GM12878 (cell line): ENCODE measurements around the gene ANGEL2. TPM values are rescaled to one million over a fixed set of nuclear protein-coding genes. Genes with fewer than 3 reads are reported as not detected.

ENCODE experiments used
- ATF7 ChIP-seq: fragments of 450-650 bp; IDR thresholded peaks from 2 replicates; pipeline ENCODE4 v1.6.1; 2016; ENCODE audit warnings: low read depth, mild to moderate bottlenecking
- CBFB ChIP-seq: IDR thresholded peaks from 2 replicates; pipeline ENCODE4 v1.6.1; 2016; ENCODE audit warnings: antibody characterized with exemption, low read depth
- CBX5 ChIP-seq: sonication (generic); IDR thresholded peaks from 2 replicates; pipeline ENCODE4 v1.6.1; 2016; ENCODE audit warnings: low read depth, moderate library complexity, mild to moderate bottlenecking, inconsistent platforms
- CREB1 ChIP-seq: IDR thresholded peaks from 2 replicates; pipeline ENCODE4 v1.6.1; 2012; ENCODE audit warnings: low read depth, mild to moderate bottlenecking, inconsistent platforms
- CREM ChIP-seq: IDR thresholded peaks from 2 replicates; pipeline ENCODE4 v1.6.1; 2014; ENCODE audit warnings: antibody characterized with exemption, low read depth
- DPF2 ChIP-seq: fragments of 450-650 bp; IDR thresholded peaks from 2 replicates; pipeline ENCODE4 v1.6.1; 2017; ENCODE audit warnings: mild to moderate bottlenecking
- EZH2 ChIP-seq: IDR thresholded peaks from 2 replicates; pipeline ENCODE4 v1.6.1; 2012; ENCODE audit warnings: low read depth, mild to moderate bottlenecking, control low read depth, inconsistent platforms, low read length, borderline replicate concordance; ENCODE audit not compliant: control insufficient read depth
- HDAC2 ChIP-seq: fragments of 200-600 bp; sonication (generic); IDR thresholded peaks from 2 replicates; pipeline ENCODE4 v1.6.1; 2017
- IKZF2 ChIP-seq, 2 experiments: fragments of 450-650 bp; IDR thresholded peaks; 2 replicates each; pipeline ENCODE4 v1.6.1; 2017; ENCODE audit warnings: mild to moderate bottlenecking in 2 of 2, moderate library complexity in 2 of 2
- MEF2A ChIP-seq: IDR thresholded peaks from 2 replicates; pipeline ENCODE4 v1.6.1; 2011; ENCODE audit warnings: low read depth, mild to moderate bottlenecking, low read length, moderate library complexity; ENCODE audit not compliant: insufficient read depth
- NRF1 ChIP-seq: conservative IDR thresholded peaks from 2 replicates; pipeline ENCODE4 v1.6.1; 2011; ENCODE audit warnings: mild to moderate bottlenecking, low read depth, low read length, improper control_type of control experiment
- POLR2A ChIP-seq: IDR thresholded peaks from 2 replicates; pipeline ENCODE4 v1.6.1; 2011; ENCODE audit warnings: low read depth, mild to moderate bottlenecking, low read length
- POU2F2 ChIP-seq: IDR thresholded peaks from 3 replicates; pipeline ENCODE4 v1.6.1; 2011; ENCODE audit warnings: low read depth, mild to moderate bottlenecking, low read length, borderline replicate concordance
- RCOR1 ChIP-seq: conservative IDR thresholded peaks from 2 replicates; pipeline ENCODE4 v1.6.1; 2012; ENCODE audit warnings: low read depth, low read length, improper control_type of control experiment
- SMARCA5 ChIP-seq: fragments of 450-650 bp; IDR thresholded peaks from 2 replicates; pipeline ENCODE4 v1.6.1; 2017; ENCODE audit warnings: mild to moderate bottlenecking
- TCF3 ChIP-seq: IDR thresholded peaks from 2 replicates; pipeline ENCODE4 v1.6.1; 2012; ENCODE audit warnings: low read depth, mild to moderate bottlenecking, low read length, borderline replicate concordance; ENCODE audit not compliant: insufficient read depth
- YY1 ChIP-seq: IDR thresholded peaks from 2 replicates; pipeline ENCODE4 v1.6.1; 2011; ENCODE audit warnings: low read depth, mild to moderate bottlenecking, low read length
- ZNF207 ChIP-seq: fragments of 450-650 bp; IDR thresholded peaks from 2 replicates; pipeline ENCODE4 v1.6.1; 2014; ENCODE audit warnings: antibody characterized with exemption, mild to moderate bottlenecking, borderline replicate concordance
- ZNF384 ChIP-seq: IDR thresholded peaks from 2 replicates; pipeline ENCODE4 v1.6.1; 2012; ENCODE audit warnings: low read depth, mild to moderate bottlenecking, low read length, improper control_type of control experiment, borderline replicate concordance
- polyA plus RNA-seq, 11 experiments: library from polyadenylated mRNA; depleted of rRNA in 4 of 11; unstranded in 6 of 11; stranded (reverse) in 5 of 11; fragments of >200 nt; fragmentation: Nextera tagmentation in 4 of 11; fragmentation: Illumina TruSeq in 1 of 11; extraction: Ambion mirVana in 4 of 11; extraction: Trizol in 1 of 11; gene quantifications; 1 replicate in 1 of 11; 2 replicates in 10 of 11; pipeline versions ENCODE4 v1.2.1 to v1.2.3, GENCODE V29; 2011 to 2016; ENCODE audit warnings: inconsistent platforms in 2 of 11, missing spikeins in 2 of 11, low read depth in 1 of 11
- total RNA-seq, 4 experiments: library from RNA; depleted of rRNA in 3 of 4; stranded (reverse); fragments of >200 nt in 3 of 4; fragmentation: Illumina TruSeq in 1 of 4; extraction: Trizol in 1 of 4; gene quantifications; 2 replicates each; pipeline versions ENCODE4 v1.2.1 to v1.2.3, GENCODE V29; 2013 to 2021
- TF ChIP-seq, protein P1 (sequence below): fragments of 450-650 bp; IDR thresholded peaks from 2 replicates; pipeline ENCODE4 v1.6.1; 2016; ENCODE audit warnings: mild to moderate bottlenecking
- TF ChIP-seq, protein P2 (sequence below): fragments of 450-650 bp; formaldehyde crosslinking; IDR thresholded peaks from 2 replicates; pipeline ENCODE4 v1.4.0; 2022; ENCODE audit warnings: mild to moderate bottlenecking, moderate library complexity
- TF ChIP-seq, protein P3 (sequence below): IDR thresholded peaks from 2 replicates; pipeline ENCODE4 v1.6.1; 2012; ENCODE audit warnings: low read depth, low read length, improper control_type of control experiment
- TF ChIP-seq, protein P4 (sequence below): fragments of 450-650 bp; conservative IDR thresholded peaks from 2 replicates; pipeline ENCODE4 v1.6.1; 2017; ENCODE audit warnings: mild to moderate bottlenecking, moderate library complexity

The ANGEL2 gene
- total and polyA plus RNA-seq, 10 of the 15 experiments (the other 5 are each of a cell fraction or from before 2014, with no cell fraction given): 6.3 to 53.9 (median 30.7) TPM

DNA sequence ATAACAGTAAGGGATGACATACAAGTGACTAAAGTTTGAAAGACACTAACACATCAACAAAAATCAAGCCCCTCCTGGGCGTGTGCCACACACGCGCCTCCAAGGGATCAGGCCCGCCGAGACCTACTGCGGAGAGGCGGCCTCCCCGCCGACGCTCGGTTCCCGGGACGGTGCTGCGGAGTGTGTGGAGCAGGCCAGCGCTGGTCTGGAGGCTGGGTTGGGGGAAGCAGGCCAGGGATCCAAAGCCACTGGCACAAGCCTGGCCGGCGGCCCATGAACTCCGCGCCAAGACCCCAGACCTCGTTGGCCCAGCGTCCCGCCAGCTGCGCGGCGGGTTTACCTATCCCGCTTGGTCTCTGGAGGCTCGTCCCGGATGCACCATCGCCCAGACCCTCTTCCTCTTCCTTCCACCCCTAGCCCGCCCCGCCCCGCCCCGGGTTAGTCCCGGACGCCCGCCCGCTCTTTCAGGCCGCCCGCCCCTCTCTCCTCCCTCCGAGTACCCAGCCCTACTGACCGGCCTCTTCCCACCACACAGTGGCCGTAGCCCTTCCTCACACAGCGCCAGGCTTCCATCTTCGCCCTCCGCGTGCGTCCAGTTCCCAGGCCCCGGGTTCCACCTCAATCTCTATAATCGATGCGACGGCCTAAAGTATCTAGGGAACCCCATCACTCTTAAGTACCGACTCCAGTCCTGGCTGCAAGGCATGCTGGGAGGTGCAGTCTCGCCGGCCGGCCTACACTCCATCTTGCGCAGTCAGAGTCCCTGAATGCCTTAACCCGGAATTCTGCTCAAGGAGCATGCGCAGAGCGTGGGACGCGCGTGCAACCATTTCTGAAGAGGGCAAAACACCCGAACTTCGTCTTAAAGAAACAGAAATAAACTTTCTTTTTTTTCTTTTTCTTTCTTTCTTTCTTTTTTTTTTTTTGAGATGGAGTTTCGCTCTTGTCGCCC lies at the start of gene ANGEL2 (continued):
- TF ChIP-seq, protein P1, sequence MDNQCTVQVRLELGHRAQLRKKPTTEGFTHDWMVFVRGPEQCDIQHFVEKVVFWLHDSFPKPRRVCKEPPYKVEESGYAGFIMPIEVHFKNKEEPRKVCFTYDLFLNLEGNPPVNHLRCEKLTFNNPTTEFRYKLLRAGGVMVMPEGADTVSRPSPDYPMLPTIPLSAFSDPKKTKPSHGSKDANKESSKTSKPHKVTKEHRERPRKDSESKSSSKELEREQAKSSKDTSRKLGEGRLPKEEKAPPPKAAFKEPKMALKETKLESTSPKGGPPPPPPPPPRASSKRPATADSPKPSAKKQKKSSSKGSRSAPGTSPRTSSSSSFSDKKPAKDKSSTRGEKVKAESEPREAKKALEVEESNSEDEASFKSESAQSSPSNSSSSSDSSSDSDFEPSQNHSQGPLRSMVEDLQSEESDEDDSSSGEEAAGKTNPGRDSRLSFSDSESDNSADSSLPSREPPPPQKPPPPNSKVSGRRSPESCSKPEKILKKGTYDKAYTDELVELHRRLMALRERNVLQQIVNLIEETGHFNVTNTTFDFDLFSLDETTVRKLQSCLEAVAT: 0 out of 2 replicates have a peak, but pooled peaks have one; percentile 75
- TF ChIP-seq ATF7 (peak; percentile 47; the same call in 1 of the 2 replicates), YY1 (peak; percentile 99), CBFB (peak; percentile 34; the same call in 1 of the 2 replicates), ZNF207 (peak; percentile 24; the same call in 1 of the 2 replicates), CBX5 (0 out of 2 replicates have a peak, but pooled peaks have one; percentile 13), TCF3 (0 out of 2 replicates have a peak, but pooled peaks have one; percentile 21), IKZF2 (IDR thresholded peaks at IDR 0.05) (peak in 1 of 2 experiments; percentile 50; a peak in 3 of 4 replicates), CREB1 (peak; percentile 50; the same call in 1 of the 2 replicates), EZH2 (no peak), SMARCA5 (peak; percentile 62; the same call in 1 of the 2 replicates), POU2F2 (peak; percentile 15; the same call in 1 of the 3 replicates), DPF2 (0 out of 2 replicates have a peak, but pooled peaks have one; percentile 46), HDAC2 (no peak), NRF1 (peak; percentile 96), MEF2A (no peak), POLR2A (peak; percentile 90), RCOR1 (no peak), CREM (0 out of 2 replicates have a peak, but pooled peaks have one; percentile 23), ZNF384 (0 out of 2 replicates have a peak, but pooled peaks have one; percentile 6)
- TF ChIP-seq, protein P2, sequence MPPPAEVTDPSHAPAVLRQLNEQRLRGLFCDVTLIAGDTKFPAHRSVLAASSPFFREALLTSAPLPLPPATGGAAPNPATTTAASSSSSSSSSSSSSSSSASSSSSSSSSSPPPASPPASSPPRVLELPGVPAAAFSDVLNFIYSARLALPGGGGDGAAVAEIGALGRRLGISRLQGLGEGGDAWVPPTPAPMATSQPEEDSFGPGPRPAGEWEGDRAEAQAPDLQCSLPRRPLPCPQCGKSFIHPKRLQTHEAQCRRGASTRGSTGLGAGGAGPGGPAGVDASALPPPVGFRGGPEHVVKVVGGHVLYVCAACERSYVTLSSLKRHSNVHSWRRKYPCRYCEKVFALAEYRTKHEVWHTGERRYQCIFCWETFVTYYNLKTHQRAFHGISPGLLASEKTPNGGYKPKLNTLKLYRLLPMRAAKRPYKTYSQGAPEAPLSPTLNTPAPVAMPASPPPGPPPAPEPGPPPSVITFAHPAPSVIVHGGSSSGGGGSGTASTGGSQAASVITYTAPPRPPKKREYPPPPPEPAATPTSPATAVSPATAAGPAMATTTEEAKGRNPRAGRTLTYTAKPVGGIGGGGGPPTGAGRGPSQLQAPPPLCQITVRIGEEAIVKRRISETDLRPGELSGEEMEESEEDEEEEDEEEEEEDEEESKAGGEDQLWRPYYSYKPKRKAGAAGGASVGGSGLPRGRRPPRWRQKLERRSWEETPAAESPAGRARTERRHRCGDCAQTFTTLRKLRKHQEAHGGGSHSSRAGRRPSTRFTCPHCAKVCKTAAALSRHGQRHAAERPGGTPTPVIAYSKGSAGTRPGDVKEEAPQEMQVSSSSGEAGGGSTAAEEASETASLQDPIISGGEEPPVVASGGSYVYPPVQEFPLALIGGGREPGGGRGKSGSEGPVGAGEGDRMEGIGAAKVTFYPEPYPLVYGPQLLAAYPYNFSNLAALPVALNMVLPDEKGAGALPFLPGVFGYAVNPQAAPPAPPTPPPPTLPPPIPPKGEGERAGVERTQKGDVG (CRISPR knock-in tag): no peak
- TF ChIP-seq, protein P3, sequence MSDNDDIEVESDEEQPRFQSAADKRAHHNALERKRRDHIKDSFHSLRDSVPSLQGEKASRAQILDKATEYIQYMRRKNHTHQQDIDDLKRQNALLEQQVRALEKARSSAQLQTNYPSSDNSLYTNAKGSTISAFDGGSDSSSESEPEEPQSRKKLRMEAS: peak; percentile 22
- TF ChIP-seq, protein P4, sequence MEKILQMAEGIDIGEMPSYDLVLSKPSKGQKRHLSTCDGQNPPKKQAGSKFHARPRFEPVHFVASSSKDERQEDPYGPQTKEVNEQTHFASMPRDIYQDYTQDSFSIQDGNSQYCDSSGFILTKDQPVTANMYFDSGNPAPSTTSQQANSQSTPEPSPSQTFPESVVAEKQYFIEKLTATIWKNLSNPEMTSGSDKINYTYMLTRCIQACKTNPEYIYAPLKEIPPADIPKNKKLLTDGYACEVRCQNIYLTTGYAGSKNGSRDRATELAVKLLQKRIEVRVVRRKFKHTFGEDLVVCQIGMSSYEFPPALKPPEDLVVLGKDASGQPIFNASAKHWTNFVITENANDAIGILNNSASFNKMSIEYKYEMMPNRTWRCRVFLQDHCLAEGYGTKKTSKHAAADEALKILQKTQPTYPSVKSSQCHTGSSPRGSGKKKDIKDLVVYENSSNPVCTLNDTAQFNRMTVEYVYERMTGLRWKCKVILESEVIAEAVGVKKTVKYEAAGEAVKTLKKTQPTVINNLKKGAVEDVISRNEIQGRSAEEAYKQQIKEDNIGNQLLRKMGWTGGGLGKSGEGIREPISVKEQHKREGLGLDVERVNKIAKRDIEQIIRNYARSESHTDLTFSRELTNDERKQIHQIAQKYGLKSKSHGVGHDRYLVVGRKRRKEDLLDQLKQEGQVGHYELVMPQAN: peak; percentile 73
